Activated T-cell treated with anti-CD3 and anti-CD28 coated beads, Interleukin-2, amount 50 U/mL, for 72 hours (primary cell): ENCODE results near the gene SMAD2. TPM values are rescaled to one million over a fixed set of nuclear protein-coding genes. Genes with fewer than 3 reads are reported as not detected.

Source experiments
- ATAC-seq, 2 donors: fragments of 150-1000 bp; cut with Tn5 transposase; replicated peaks in 1 of 2; 2 replicates each; pipeline ENCODE4 v1.10.0; 2021; ENCODE audit warnings: moderate library complexity in 2 of 2, mild to moderate bottlenecking in 1 of 2
- DNase-seq, 2 donors: peaks; one replicate each; pipeline ENCODE4 v3.0.0; 2021 to 2022; ENCODE audit warnings: mixed read lengths in 1 of 2
- H3K27ac Mint-ChIP-seq: one replicate; pipeline ENCODE4 v1.8.0; 2022; ENCODE audit warnings: mild to moderate bottlenecking, moderate library complexity, mixed read lengths
- H3K27me3 Mint-ChIP-seq: one replicate; pipeline ENCODE4 v1.8.0; 2022; ENCODE audit warnings: low read depth, mixed read lengths
- H3K36me3 Mint-ChIP-seq, 2 donors: one replicate each; pipeline ENCODE4 v1.8.0; 2022; ENCODE audit warnings: mixed read lengths in 2 of 2, mild to moderate bottlenecking in 1 of 2; ENCODE audit not compliant: insufficient read depth in 2 of 2
- H3K4me1 Mint-ChIP-seq: one replicate; pipeline ENCODE4 v1.8.0; 2022; ENCODE audit warnings: low read depth, mixed read lengths
- H3K4me3 Mint-ChIP-seq, 2 donors: one replicate each; pipeline ENCODE4 v1.8.0; 2022; ENCODE audit warnings: mild to moderate bottlenecking in 2 of 2, mixed read lengths in 2 of 2, moderate library complexity in 2 of 2
- H3K9me3 Mint-ChIP-seq, 2 donors: one replicate each; pipeline ENCODE4 v1.8.0; 2022; ENCODE audit warnings: mixed read lengths in 2 of 2
- total RNA-seq, 2 donors: library from RNA; stranded (reverse); gene quantifications; one replicate each; pipeline ENCODE4 v1.2.3, GENCODE V29; 2022

The SMAD2 gene
- total RNA-seq, 2 donors from 2014 or later, result 249 to 310 TPM

GRCh38 chr18:47881752-47882455, 48.6 kb downstream of the SMAD2 start:
- no peaks in the 10 kb centered on the region for H3K9me3 Mint-ChIP-seq
- H3K36me3 Mint-ChIP-seq, result peaks cover 10 to 41% of the 10 kb centered on the region in 2 donors
- no peak overlapping the region for H3K4me3 Mint-ChIP-seq
- DNase-seq, result no peak
- H3K27ac Mint-ChIP-seq, result no peak overlapping the region
- H3K27me3 Mint-ChIP-seq, result no peaks in the 10 kb centered on the region
- ATAC-seq, result no peak
- peaks cover 39% of the 10 kb centered on the region for H3K4me1 Mint-ChIP-seq

GRCh38 chr18:47881042-47881441, 49.4 kb downstream of the SMAD2 start:
- Mint-ChIP-seq H3K27me3 (no peaks in the 10 kb centered on the region), H3K9me3 (no peaks in the 10 kb centered on the region), H3K36me3 (peaks cover 9 to 37% of the 10 kb centered on the region in 2 donors), H3K27ac (peak overlapping the region; percentile 24), H3K4me3 (no peak overlapping the region), H3K4me1 (peaks cover 41% of the 10 kb centered on the region)
- no peak for ATAC-seq
- no peak for DNase-seq

- DNase-seq (no peak), ATAC-seq (no peak)
- H3K4me3 Mint-ChIP-seq, result no peak overlapping the region
- H3K9me3 Mint-ChIP-seq, result no peaks in the 10 kb centered on the region
- no peaks in the 10 kb centered on the region for H3K27me3 Mint-ChIP-seq
- peaks cover 4 to 24% of the 10 kb centered on the region in 2 donors for H3K36me3 Mint-ChIP-seq
- peaks cover 45% of the 10 kb centered on the region for H3K4me1 Mint-ChIP-seq
- H3K27ac Mint-ChIP-seq, result no peak overlapping the region
Measured at GRCh38 chr18:47877892-47878291, 52.6 kb downstream of the SMAD2 start.

- no peak overlapping the region for H3K4me3 Mint-ChIP-seq
- peaks cover 4 to 22% of the 10 kb centered on the region in 2 donors for H3K36me3 Mint-ChIP-seq
- ATAC-seq (no peak), DNase-seq (no peak)
- H3K27me3 Mint-ChIP-seq, result no peaks in the 10 kb centered on the region
- peaks cover 52% of the 10 kb centered on the region for H3K4me1 Mint-ChIP-seq
- H3K27ac Mint-ChIP-seq, result peak overlapping the region; percentile 60
- no peaks in the 10 kb centered on the region for H3K9me3 Mint-ChIP-seq
Measured at GRCh38 chr18:47876813-47877212, 53.6 kb downstream of the SMAD2 start.

- Mint-ChIP-seq H3K9me3 (no peaks in the 10 kb centered on the region), H3K27ac (peak overlapping the region; percentile 81), H3K4me3 (no peak overlapping the region), H3K4me1 (peaks cover 62% of the 10 kb centered on the region), H3K36me3 (peaks cover 2 to 12% of the 10 kb centered on the region in 2 donors), H3K27me3 (no peaks in the 10 kb centered on the region)
- no peak for DNase-seq
- ATAC-seq, result no peak
Measured at GRCh38 chr18:47873625-47874024, 56.8 kb downstream of the SMAD2 start.

- no peak overlapping the region for H3K4me3 Mint-ChIP-seq
- H3K27me3 Mint-ChIP-seq, result no peaks in the 10 kb centered on the region
- no peak overlapping the region for H3K27ac Mint-ChIP-seq
- DNase-seq (no peak), ATAC-seq (no peak)
- peaks cover 61% of the 10 kb centered on the region for H3K4me1 Mint-ChIP-seq
- H3K9me3 Mint-ChIP-seq, result no peaks in the 10 kb centered on the region
- peaks cover 2 to 17% of the 10 kb centered on the region in 2 donors for H3K36me3 Mint-ChIP-seq
Measured at GRCh38 chr18:47872426-47872825, 58.0 kb downstream of the SMAD2 start.

DNA sequence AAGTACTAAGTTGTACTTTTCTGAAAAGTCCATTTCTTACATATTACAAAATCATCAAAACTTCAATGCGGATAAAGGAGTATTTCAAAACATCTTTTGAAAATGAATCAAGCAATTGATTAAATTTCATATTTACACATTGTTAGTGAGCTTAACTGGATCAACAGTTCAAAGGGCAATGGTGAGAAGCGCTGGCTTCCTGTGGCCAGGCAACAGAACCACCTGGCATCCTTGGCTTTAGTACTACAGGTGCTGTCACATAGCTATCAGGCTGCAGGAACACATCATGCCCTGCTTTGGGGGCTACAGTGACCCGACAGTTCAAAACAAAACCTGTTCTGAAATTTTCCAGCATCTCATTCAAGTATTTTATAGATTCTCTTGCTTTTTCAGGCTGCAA, 59.2 kb downstream of the SMAD2 start:
- Mint-ChIP-seq H3K9me3 (no peaks in the 10 kb centered on the region), H3K4me3 (no peak overlapping the region), H3K36me3 (peaks cover 5 to 20% of the 10 kb centered on the region in 2 donors), H3K27ac (peak overlapping the region; percentile 82), H3K27me3 (no peaks in the 10 kb centered on the region), H3K4me1 (peaks cover 50% of the 10 kb centered on the region)
- ATAC-seq (no peak), DNase-seq (no peak)

DNA sequence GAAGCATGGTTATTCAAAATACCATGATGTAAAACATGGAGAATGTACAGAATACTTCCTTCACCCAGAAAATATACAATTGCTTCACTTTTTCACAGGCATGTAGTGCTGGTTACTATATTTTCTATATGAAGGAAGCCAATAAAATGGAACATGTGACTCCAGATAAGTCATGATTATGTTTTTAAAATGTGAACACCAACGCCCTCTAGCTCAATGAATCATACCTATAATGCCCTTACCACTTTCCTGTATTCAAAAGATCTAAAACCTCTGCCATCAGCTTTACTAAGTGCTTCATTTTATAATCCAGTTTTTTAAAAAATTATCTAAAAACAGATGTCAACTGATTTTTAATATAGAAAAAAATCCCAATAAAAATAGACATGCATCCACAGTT, 59.9 kb downstream of the SMAD2 start:
- peak overlapping the region; percentile 79 for H3K27ac Mint-ChIP-seq
- ATAC-seq (peak; percentile 54 to 68), DNase-seq (no peak)
- H3K27me3 Mint-ChIP-seq, result no peaks in the 10 kb centered on the region
- no peaks in the 10 kb centered on the region for H3K9me3 Mint-ChIP-seq
- H3K4me3 Mint-ChIP-seq, result no peak overlapping the region
- peaks cover 5 to 24% of the 10 kb centered on the region in 2 donors for H3K36me3 Mint-ChIP-seq
- H3K4me1 Mint-ChIP-seq, result peaks cover 47% of the 10 kb centered on the region

DNA sequence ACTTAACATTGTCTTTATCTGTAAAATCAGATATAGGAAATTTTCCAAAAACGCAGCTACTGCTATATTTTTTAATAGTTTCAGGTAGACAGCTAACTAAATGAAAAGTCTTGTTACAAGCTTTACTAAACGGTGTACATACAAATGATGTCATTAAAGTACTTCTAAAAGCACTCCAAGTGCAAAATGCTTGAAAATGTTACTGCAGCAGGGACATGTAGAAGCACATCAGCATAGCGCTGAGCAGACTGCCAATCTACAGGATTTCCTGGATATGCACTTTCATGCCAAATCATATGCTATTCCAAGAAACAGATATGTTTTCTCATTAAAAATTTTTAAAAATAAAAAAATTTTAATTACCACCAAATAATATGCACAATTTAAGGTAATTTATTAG, 61.7 kb downstream of the SMAD2 start:
- Mint-ChIP-seq H3K4me3 (no peak overlapping the region), H3K27ac (no peak overlapping the region), H3K36me3 (peaks cover 5 to 35% of the 10 kb centered on the region in 2 donors), H3K4me1 (peaks cover 31% of the 10 kb centered on the region), H3K27me3 (no peaks in the 10 kb centered on the region), H3K9me3 (no peaks in the 10 kb centered on the region)
- DNase-seq (no peak), ATAC-seq (no peak)

DNA sequence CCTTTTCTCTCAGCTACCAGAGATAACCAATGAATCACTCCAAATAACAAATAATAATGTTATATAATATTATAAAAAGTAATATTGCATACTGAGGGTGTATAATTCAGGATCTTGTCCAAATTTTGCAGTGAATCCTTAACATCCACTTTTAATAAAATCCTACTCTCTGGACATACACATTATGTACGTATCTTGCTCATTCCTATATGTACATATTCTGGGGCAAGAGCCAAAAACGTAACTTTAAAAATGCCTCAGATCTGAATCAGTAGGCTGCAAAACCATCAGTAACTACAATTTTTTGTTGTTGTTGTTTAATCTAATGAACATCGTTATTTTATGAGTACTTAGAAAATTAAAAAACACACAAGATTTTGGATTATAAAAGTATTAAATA, 65.3 kb downstream of the SMAD2 start:
- ATAC-seq, result no peak
- Mint-ChIP-seq H3K4me1 (no peaks in the 10 kb centered on the region), H3K27ac (no peak overlapping the region), H3K9me3 (no peaks in the 10 kb centered on the region), H3K27me3 (no peaks in the 10 kb centered on the region), H3K4me3 (no peak overlapping the region), H3K36me3 (peaks cover 11 to 56% of the 10 kb centered on the region in 2 donors)
- no peak for DNase-seq

DNA sequence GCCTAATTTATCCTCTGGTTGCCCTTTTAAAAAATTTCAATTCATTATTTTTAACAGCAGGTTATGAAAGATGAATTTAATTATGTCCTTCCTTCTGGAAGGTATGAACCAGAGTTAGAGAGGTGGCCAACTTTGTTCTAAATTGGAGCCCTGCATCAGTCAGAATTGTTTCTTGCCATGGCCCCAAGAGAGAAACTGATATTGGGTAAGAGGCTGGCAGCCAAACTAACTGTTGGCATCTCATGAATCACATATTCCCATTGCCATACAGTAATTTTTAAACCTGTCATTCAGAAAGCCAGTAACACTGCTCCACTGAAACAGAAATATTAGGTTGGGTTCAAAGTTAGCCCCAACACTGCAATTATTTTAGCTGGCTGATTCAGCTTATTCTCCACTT, 67.4 kb downstream of the SMAD2 start:
- H3K4me1 Mint-ChIP-seq, result no peaks in the 10 kb centered on the region
- no peak overlapping the region for H3K27ac Mint-ChIP-seq
- peaks cover 0 to 6% of the 10 kb centered on the region in 2 donors for H3K9me3 Mint-ChIP-seq
- H3K27me3 Mint-ChIP-seq, result no peaks in the 10 kb centered on the region
- peaks cover 16 to 67% of the 10 kb centered on the region in 2 donors for H3K36me3 Mint-ChIP-seq
- ATAC-seq (no peak), DNase-seq (no peak)
- no peak overlapping the region for H3K4me3 Mint-ChIP-seq

- ATAC-seq, result no peak
- Mint-ChIP-seq H3K4me1 (no peaks in the 10 kb centered on the region), H3K9me3 (peaks cover 5 to 9% of the 10 kb centered on the region in 2 donors)
Measured at GRCh38 chr18:47858607-47859006, 71.9 kb downstream of the SMAD2 start.

DNA sequence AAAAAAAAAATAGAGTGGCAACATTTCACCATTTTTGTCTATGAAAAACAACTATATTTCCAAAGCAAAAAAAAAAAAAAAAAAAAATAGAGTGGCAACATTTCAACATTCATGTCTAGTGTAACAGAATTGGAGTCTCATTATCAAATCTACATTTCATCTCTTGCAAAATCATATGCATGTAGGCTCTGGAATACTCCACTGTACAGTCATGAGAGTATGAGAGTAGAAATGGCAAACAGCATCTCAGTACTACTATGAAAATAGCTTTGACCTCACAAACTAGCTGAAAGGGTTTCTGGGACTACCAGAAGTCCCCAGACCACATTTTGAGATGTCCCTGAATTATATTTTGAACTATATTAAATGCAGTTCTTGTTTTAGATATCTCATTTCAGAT, 82.8 kb downstream of the SMAD2 start:
- no peak for ATAC-seq
- no peak for DNase-seq
- H3K36me3 Mint-ChIP-seq, result peaks cover 6 to 44% of the 10 kb centered on the region in 2 donors
- H3K4me3 Mint-ChIP-seq, result no peak overlapping the region
- H3K27ac Mint-ChIP-seq, result no peak overlapping the region
- H3K9me3 Mint-ChIP-seq, result no peaks in the 10 kb centered on the region
- no peaks in the 10 kb centered on the region for H3K27me3 Mint-ChIP-seq
- H3K4me1 Mint-ChIP-seq, result peaks cover 5% of the 10 kb centered on the region

More at GRCh38 chr18:47858607-47859006, 71.9 kb downstream of the SMAD2 start:
- Mint-ChIP-seq H3K27me3 (no peaks in the 10 kb centered on the region), H3K36me3 (peaks cover 23 to 68% of the 10 kb centered on the region in 2 donors), H3K4me3 (no peak overlapping the region), H3K27ac (no peak overlapping the region)
- DNase-seq, result no peak

DNA sequence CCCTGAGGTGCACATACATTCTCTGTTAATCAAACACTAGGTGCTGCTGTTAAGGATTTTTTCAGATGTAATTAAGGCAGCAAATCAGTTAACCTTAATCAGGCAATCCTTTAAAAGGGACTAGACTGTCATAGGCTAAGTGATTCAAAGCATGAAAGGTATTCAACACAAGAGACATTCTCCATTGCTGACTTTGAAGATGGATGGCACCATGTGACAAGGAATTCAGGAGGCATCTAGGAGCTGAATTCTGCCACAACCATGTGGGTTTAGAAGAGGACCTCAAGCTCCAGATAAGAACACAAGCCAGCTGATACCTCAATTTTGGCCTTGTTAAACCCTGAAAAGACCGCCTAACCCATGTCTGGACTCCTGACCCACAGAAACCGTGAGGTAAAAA, 84.0 kb downstream of the SMAD2 start:
- no peaks in the 10 kb centered on the region for H3K27me3 Mint-ChIP-seq
- H3K4me1 Mint-ChIP-seq, result peaks cover 5% of the 10 kb centered on the region
- H3K9me3 Mint-ChIP-seq, result no peaks in the 10 kb centered on the region
- H3K36me3 Mint-ChIP-seq, result peaks cover 6 to 51% of the 10 kb centered on the region in 2 donors
- no peak overlapping the region for H3K4me3 Mint-ChIP-seq
- ATAC-seq (no peak), DNase-seq (no peak)
- H3K27ac Mint-ChIP-seq, result no peak overlapping the region
